ELR (cell line): ENCODE data around the gene FMNL2.

ENCODE experiments used
- DNase-seq: peaks from one replicate; pipeline ENCODE4 v3.0.0-alpha.2; 2015; ENCODE audit warnings: low read depth

Gene FMNL2

GRCh38 chr2:152339556-152340286 is 4.7 kb downstream of the FMNL2 start:
- no peak for DNase-seq

- DNase-seq, result no peak
Measured at GRCh38 chr2:152342259-152343046, 7.5 kb downstream of the FMNL2 start.

GRCh38 chr2:152343426-152343825 is 8.5 kb downstream of the FMNL2 start:
- DNase-seq, result no peak

- peak; percentile 27 for DNase-seq
Measured at GRCh38 chr2:152344579-152345195, 9.7 kb downstream of the FMNL2 start.

- peak; percentile 91 for DNase-seq
Measured at GRCh38 chr2:152347076-152347475, 12.1 kb downstream of the FMNL2 start.

- DNase-seq, result peak; percentile 21
Measured at GRCh38 chr2:152348388-152348787, 13.4 kb downstream of the FMNL2 start.

- DNase-seq, result no peak
Measured at GRCh38 chr2:152349416-152349815, 14.4 kb downstream of the FMNL2 start.

- no peak for DNase-seq
Measured at GRCh38 chr2:152350155-152350679, 15.2 kb downstream of the FMNL2 start.

GRCh38 chr2:152352616-152353015 is 17.6 kb downstream of the FMNL2 start:
- no peak for DNase-seq

GRCh38 chr2:152353364-152353763 is 18.4 kb downstream of the FMNL2 start:
- DNase-seq, result no peak

GRCh38 chr2:152354069-152354755 is 19.2 kb downstream of the FMNL2 start:
- no peak for DNase-seq

GRCh38 chr2:152354909-152355308 is 19.9 kb downstream of the FMNL2 start:
- DNase-seq, result no peak

GRCh38 chr2:152355409-152355831 is 20.4 kb downstream of the FMNL2 start:
- no peak for DNase-seq

GRCh38 chr2:152359573-152360363 is 24.8 kb downstream of the FMNL2 start:
- no peak for DNase-seq

GRCh38 chr2:152363936-152364335 is 29.0 kb downstream of the FMNL2 start:
- DNase-seq, result no peak

GRCh38 chr2:152367547-152368390 is 32.8 kb downstream of the FMNL2 start:
- no peak for DNase-seq

GRCh38 chr2:152369176-152369860 is 34.3 kb downstream of the FMNL2 start:
- peak; percentile 91 for DNase-seq

- no peak for DNase-seq
Measured at GRCh38 chr2:152370783-152371182, 35.8 kb downstream of the FMNL2 start.

- DNase-seq, result no peak
Measured at GRCh38 chr2:152372438-152372984, 37.5 kb downstream of the FMNL2 start.
